ENCODE data around the gene PTTG1. TPM values are rescaled to one million over a fixed set of nuclear protein-coding genes. Genes with fewer than 3 reads are reported as not detected.

The PTTG1 gene
- total and polyA plus RNA-seq, 9 of the 15 experiments (the other 6 are each of a cell fraction or from before 2014, with no cell fraction given) = 193 to 1,088 (median 349) TPM

DNA sequence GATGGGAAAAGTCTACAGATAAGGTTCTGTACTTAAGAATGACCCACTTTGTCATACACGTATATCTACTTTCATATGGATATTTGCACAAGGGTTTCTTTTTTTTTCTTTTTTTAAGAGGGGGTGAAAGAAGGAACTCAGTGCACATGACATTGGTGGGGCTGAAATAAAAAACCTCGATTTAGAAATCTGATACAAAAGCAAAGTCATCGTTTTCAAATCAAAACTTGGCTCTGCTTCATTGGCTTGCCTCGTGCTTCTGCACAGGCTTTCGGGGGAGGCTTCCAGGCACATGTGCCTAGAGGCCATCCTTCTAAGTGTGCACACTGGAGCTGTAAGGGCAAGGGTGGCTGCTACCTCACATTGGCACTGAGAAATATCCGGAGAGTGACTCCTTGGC is 31.1 kb downstream of the PTTG1 start:
- Histone ChIP-seq H3K9me3 (replicated peaks; ENCODE audit: control insufficient read depth, insufficient read depth, low read depth, low read length) (no peaks in the 10 kb centered on the region), H3K9ac (ENCODE audit: insufficient read depth in 1 of 2, low read depth in 2 of 2, low read length in 2 of 2) (no peak overlapping the region), H3K9me1 (ENCODE audit: control insufficient read depth, insufficient read depth, low read length) (no peaks in the 10 kb centered on the region), H2AFZ (ENCODE audit: low read depth, low read length) (no peak overlapping the region), H4K20me1 (replicated peaks; ENCODE audit: control insufficient read depth, insufficient read depth, low read length) (no peaks in the 10 kb centered on the region), H3K27ac (ENCODE audit: extremely low read depth, low read depth, low read length) (no peak overlapping the region), H3K4me1 (replicated peaks in 1 of 2; ENCODE audit: control insufficient read depth in 2 of 2, insufficient read depth in 2 of 2, low read length in 2 of 2) (no peaks in the 10 kb centered on the region), H3K79me2 (ENCODE audit: control insufficient read depth, insufficient read depth, low read length) (no peaks in the 10 kb centered on the region), H3K27me3 (ENCODE audit: control insufficient read depth in 2 of 2, insufficient read depth in 2 of 2, low read length in 2 of 2) (no peaks in the 10 kb centered on the region), H3K36me3 (ENCODE audit: control insufficient read depth, insufficient read depth, low read length) (no peaks in the 10 kb centered on the region), H3K4me3 (no peak overlapping the region), H3K4me2 (ENCODE audit: insufficient read depth, low read length) (no peak overlapping the region)
- ATAC-seq (no peak), DNase-seq (ENCODE audit: extremely low read depth in 1 of 4, low spot score in 3 of 4) (no peak), FAIRE-seq (no peak)
- 4% methylated on average over 6 of the region's 6 CpGs for WGBS (ENCODE audit: insufficient coverage, low coverage, missing lambda C conversion rate)
- intact Hi-C loops (cut with micrococcal nuclease) = no loop called here
- TF ChIP-seq HMGN3 (IDR thresholded peaks at IDR 0.05; ENCODE audit: borderline replicate concordance, extremely low read depth, insufficient read length, low read depth, low read length) (no peak), HNRNPH1 (optimal IDR thresholded peaks at IDR 0.05; ENCODE audit: low read depth, low read length) (no peak), SMAD2 (IDR thresholded peaks at IDR 0.05; ENCODE audit: low read depth, low read length) (no peak)
- BruUV-seq (replicated peaks) = no TSS peak
- POLR2A ChIA-PET = no interaction called here
- CTCF ChIA-PET (ENCODE audit: low intra/inter-chr PET ratio) = no interaction called here
- in situ Hi-C loops (cut with MboI) = no loop called here

DNA sequence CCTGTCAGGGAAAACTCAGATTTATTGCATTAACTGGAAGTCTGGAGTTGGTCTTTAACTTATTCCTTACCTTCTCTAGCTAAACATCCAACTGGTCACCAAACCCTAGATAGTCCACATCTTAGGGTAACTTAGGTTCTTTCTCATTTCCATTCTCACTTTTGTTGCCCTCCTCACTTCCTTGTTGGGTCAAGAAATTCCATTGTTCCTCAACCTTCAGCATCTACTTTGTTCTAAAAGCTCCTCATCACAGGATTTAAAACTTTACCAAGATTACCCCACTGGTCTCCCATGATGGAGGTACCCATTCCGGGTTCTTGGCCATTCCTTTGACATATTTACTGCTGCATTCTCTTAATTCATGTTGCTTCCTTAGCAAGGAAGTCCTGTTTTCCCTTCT is 32.1 kb downstream of the PTTG1 start:
- no peak for DNase-seq (ENCODE audit: extremely low read depth in 1 of 4, low spot score in 3 of 4)
- ChIA-PET POLR2A (no interaction called here), CTCF (ENCODE audit: low intra/inter-chr PET ratio) (no interaction called here)
- no peak for FAIRE-seq
- BruUV-seq (replicated peaks) = no TSS peak
- Histone ChIP-seq H3K4me1 (replicated peaks in 1 of 2; ENCODE audit: control insufficient read depth in 2 of 2, insufficient read depth in 2 of 2, low read length in 2 of 2) (no peaks in the 10 kb centered on the region), H3K9me1 (ENCODE audit: control insufficient read depth, insufficient read depth, low read length) (no peaks in the 10 kb centered on the region), H3K36me3 (ENCODE audit: control insufficient read depth, insufficient read depth, low read length) (no peaks in the 10 kb centered on the region), H3K27ac (ENCODE audit: extremely low read depth, low read depth, low read length) (no peak overlapping the region), H2AFZ (ENCODE audit: low read depth, low read length) (no peak overlapping the region), H4K20me1 (replicated peaks; ENCODE audit: control insufficient read depth, insufficient read depth, low read length) (no peaks in the 10 kb centered on the region), H3K9ac (ENCODE audit: insufficient read depth in 1 of 2, low read depth in 2 of 2, low read length in 2 of 2) (no peak overlapping the region), H3K9me3 (replicated peaks; ENCODE audit: control insufficient read depth, insufficient read depth, low read depth, low read length) (no peaks in the 10 kb centered on the region), H3K27me3 (ENCODE audit: control insufficient read depth in 2 of 2, insufficient read depth in 2 of 2, low read length in 2 of 2) (no peaks in the 10 kb centered on the region), H3K4me2 (ENCODE audit: insufficient read depth, low read length) (no peak overlapping the region), H3K79me2 (ENCODE audit: control insufficient read depth, insufficient read depth, low read length) (no peaks in the 10 kb centered on the region), H3K4me3 (no peak overlapping the region)
- in situ Hi-C loops (cut with MboI) = no loop called here
- ATAC-seq = no peak
- intact Hi-C loops (cut with micrococcal nuclease) = no loop called here
- TF ChIP-seq FOXK2 (conservative IDR thresholded peaks at IDR 0.05 in 1 of 2, IDR thresholded peaks at IDR 0.05 in 1 of 2; ENCODE audit: low read depth in 2 of 2) = no peak
- no peak for TF ChIP-seq SUPT5H (IDR thresholded peaks at IDR 0.05)
- TF ChIP-seq SMAD2 (IDR thresholded peaks at IDR 0.05; ENCODE audit: low read depth, low read length) = no peak
- TF ChIP-seq, protein P1, sequence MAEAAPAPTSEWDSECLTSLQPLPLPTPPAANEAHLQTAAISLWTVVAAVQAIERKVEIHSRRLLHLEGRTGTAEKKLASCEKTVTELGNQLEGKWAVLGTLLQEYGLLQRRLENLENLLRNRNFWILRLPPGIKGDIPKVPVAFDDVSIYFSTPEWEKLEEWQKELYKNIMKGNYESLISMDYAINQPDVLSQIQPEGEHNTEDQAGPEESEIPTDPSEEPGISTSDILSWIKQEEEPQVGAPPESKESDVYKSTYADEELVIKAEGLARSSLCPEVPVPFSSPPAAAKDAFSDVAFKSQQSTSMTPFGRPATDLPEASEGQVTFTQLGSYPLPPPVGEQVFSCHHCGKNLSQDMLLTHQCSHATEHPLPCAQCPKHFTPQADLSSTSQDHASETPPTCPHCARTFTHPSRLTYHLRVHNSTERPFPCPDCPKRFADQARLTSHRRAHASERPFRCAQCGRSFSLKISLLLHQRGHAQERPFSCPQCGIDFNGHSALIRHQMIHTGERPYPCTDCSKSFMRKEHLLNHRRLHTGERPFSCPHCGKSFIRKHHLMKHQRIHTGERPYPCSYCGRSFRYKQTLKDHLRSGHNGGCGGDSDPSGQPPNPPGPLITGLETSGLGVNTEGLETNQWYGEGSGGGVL (CRISPR knock-in tag; IDR thresholded peaks at IDR 0.05) = no peak
- no peak for TF ChIP-seq TAF7 (tag; IDR thresholded peaks at IDR 0.05)
- 0% methylated on average over 1 of the region's 1 CpG for WGBS (ENCODE audit: insufficient coverage, low coverage, missing lambda C conversion rate)

Measured in K562 (cell line).